ENCODE measurements around the gene CYYR1. TPM values are rescaled to one million over a fixed set of nuclear protein-coding genes. Genes with fewer than 3 reads are reported as not detected.

The CYYR1 gene
- polyA plus RNA-seq, 2 of the 4 experiments (the other 2 are of a cell fraction): not detected

DNA sequence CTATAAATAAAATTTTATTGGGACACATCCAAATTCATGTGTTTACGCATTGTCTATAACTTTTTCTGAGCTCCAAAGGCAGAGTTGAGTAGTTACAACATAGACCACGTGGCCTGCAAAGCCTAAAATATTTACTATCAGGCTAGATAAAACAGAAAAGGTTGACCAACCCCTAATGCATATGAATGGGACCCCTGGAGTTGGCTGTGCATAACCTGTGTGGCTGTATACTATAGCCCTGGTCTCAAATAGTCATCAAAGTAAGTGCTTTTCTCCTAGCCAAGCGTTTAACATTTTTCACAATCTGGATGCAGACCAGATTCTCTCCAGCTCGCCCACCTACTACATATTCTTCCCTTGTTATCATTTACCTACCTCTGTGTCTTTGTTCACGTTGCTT lies 60.4 kb downstream of the CYYR1 start:
- 32% methylated on average over 5 of the region's 5 CpGs for WGBS (ENCODE audit: missing lambda C conversion rate)
- CTCF ChIA-PET: no interaction called here
- POLR2A ChIA-PET: no interaction called here
- H3K27ac ChIP-seq: no peak overlapping the region
- H3K4me3 ChIP-seq: no peak overlapping the region
- DNase-seq (ENCODE audit: low read depth in 1 of 2, low spot score in 1 of 2) (no peak), ATAC-seq (no peak), FAIRE-seq (no peak)
- H3K4me2 ChIP-seq: no peak overlapping the region
- TF ChIP-seq PHF8 (IDR thresholded peaks at IDR 0.05; ENCODE audit: borderline replicate concordance, low read depth) (no peak), TFCP2L1 (CRISPR knock-in tag; IDR thresholded peaks at IDR 0.05) (no peak), MAFK (IDR thresholded peaks at IDR 0.05; ENCODE audit: partially characterized antibody) (no peak), FOXS1 (CRISPR knock-in tag; IDR thresholded peaks at IDR 0.05) (no peak), HEYL (CRISPR knock-in tag; IDR thresholded peaks at IDR 0.05) (no peak), CHD4 (IDR thresholded peaks at IDR 0.05; ENCODE audit: borderline replicate concordance) (no peak), KDM1A (IDR thresholded peaks at IDR 0.05; ENCODE audit: low read depth) (no peak), ZSCAN20 (CRISPR knock-in tag; IDR thresholded peaks at IDR 0.05) (no peak), ZNF302 (CRISPR knock-in tag; IDR thresholded peaks at IDR 0.05) (no peak), HOXA7 (CRISPR knock-in tag; IDR thresholded peaks at IDR 0.05) (no peak), MAZ (IDR thresholded peaks at IDR 0.05; ENCODE audit: borderline replicate concordance, low read depth, low read length) (no peak), SMC3 (IDR thresholded peaks at IDR 0.05) (no peak)
- TF ChIP-seq, protein P1, sequence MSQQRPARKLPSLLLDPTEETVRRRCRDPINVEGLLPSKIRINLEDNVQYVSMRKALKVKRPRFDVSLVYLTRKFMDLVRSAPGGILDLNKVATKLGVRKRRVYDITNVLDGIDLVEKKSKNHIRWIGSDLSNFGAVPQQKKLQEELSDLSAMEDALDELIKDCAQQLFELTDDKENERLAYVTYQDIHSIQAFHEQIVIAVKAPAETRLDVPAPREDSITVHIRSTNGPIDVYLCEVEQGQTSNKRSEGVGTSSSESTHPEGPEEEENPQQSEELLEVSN (IDR thresholded peaks at IDR 0.05; ENCODE audit: borderline replicate concordance, low read depth): no peak
- TF ChIP-seq, protein P2, sequence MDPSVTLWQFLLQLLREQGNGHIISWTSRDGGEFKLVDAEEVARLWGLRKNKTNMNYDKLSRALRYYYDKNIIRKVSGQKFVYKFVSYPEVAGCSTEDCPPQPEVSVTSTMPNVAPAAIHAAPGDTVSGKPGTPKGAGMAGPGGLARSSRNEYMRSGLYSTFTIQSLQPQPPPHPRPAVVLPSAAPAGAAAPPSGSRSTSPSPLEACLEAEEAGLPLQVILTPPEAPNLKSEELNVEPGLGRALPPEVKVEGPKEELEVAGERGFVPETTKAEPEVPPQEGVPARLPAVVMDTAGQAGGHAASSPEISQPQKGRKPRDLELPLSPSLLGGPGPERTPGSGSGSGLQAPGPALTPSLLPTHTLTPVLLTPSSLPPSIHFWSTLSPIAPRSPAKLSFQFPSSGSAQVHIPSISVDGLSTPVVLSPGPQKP (IDR thresholded peaks at IDR 0.05; ENCODE audit: low read depth, low read length): no peak
- TF ChIP-seq, protein P3, sequence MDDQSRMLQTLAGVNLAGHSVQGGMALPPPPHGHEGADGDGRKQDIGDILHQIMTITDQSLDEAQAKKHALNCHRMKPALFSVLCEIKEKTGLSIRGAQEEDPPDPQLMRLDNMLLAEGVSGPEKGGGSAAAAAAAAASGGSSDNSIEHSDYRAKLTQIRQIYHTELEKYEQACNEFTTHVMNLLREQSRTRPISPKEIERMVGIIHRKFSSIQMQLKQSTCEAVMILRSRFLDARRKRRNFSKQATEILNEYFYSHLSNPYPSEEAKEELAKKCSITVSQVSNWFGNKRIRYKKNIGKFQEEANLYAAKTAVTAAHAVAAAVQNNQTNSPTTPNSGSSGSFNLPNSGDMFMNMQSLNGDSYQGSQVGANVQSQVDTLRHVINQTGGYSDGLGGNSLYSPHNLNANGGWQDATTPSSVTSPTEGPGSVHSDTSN (IDR thresholded peaks at IDR 0.05): no peak
- TF ChIP-seq, protein P4, sequence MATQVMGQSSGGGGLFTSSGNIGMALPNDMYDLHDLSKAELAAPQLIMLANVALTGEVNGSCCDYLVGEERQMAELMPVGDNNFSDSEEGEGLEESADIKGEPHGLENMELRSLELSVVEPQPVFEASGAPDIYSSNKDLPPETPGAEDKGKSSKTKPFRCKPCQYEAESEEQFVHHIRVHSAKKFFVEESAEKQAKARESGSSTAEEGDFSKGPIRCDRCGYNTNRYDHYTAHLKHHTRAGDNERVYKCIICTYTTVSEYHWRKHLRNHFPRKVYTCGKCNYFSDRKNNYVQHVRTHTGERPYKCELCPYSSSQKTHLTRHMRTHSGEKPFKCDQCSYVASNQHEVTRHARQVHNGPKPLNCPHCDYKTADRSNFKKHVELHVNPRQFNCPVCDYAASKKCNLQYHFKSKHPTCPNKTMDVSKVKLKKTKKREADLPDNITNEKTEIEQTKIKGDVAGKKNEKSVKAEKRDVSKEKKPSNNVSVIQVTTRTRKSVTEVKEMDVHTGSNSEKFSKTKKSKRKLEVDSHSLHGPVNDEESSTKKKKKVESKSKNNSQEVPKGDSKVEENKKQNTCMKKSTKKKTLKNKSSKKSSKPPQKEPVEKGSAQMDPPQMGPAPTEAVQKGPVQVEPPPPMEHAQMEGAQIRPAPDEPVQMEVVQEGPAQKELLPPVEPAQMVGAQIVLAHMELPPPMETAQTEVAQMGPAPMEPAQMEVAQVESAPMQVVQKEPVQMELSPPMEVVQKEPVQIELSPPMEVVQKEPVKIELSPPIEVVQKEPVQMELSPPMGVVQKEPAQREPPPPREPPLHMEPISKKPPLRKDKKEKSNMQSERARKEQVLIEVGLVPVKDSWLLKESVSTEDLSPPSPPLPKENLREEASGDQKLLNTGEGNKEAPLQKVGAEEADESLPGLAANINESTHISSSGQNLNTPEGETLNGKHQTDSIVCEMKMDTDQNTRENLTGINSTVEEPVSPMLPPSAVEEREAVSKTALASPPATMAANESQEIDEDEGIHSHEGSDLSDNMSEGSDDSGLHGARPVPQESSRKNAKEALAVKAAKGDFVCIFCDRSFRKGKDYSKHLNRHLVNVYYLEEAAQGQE (IDR thresholded peaks at IDR 0.05): no peak
- TF ChIP-seq, protein P5, sequence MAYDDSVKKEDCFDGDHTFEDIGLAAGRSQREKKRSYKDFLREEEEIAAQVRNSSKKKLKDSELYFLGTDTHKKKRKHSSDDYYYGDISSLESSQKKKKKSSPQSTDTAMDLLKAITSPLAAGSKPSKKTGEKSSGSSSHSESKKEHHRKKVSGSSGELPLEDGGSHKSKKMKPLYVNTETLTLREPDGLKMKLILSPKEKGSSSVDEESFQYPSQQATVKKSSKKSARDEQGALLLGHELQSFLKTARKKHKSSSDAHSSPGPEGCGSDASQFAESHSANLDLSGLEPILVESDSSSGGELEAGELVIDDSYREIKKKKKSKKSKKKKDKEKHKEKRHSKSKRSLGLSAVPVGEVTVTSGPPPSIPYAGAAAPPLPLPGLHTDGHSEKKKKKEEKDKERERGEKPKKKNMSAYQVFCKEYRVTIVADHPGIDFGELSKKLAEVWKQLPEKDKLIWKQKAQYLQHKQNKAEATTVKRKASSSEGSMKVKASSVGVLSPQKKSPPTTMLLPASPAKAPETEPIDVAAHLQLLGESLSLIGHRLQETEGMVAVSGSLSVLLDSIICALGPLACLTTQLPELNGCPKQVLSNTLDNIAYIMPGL (CRISPR knock-in tag; IDR thresholded peaks at IDR 0.05; ENCODE audit: borderline replicate concordance): no peak
- TF ChIP-seq, protein P6, sequence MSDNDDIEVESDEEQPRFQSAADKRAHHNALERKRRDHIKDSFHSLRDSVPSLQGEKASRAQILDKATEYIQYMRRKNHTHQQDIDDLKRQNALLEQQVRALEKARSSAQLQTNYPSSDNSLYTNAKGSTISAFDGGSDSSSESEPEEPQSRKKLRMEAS (IDR thresholded peaks at IDR 0.05): no peak
- TF ChIP-seq, protein P7, sequence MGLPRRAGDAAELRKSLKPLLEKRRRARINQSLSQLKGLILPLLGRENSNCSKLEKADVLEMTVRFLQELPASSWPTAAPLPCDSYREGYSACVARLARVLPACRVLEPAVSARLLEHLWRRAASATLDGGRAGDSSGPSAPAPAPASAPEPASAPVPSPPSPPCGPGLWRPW (IDR thresholded peaks at IDR 0.05): no peak
- no peaks in the 10 kb centered on the region for H3K4me1 ChIP-seq
- H3K9me3 ChIP-seq: no peaks in the 10 kb centered on the region

Data from A549 (cell line).